H1 (cell line): ENCODE results near the gene IRF4.

Source experiments
- BCL11A ChIP-seq, 2 experiments: IDR thresholded peaks; one replicate each; pipeline ENCODE4 v1.6.1; 2011; ENCODE audit warnings: low read depth in 2 of 2, low read length in 2 of 2, mild to moderate bottlenecking in 2 of 2
- RFX5 ChIP-seq: IDR thresholded peaks from 2 replicates; pipeline ENCODE4 v1.6.1; 2011; ENCODE audit warnings: low read depth, low read length, improper control_type of control experiment, borderline replicate concordance
- TAF1 ChIP-seq: IDR thresholded peaks from 2 replicates; pipeline ENCODE4 v1.6.1; 2011; ENCODE audit warnings: mild to moderate bottlenecking, low read depth, low read length
- TF ChIP-seq, protein P1 (sequence below), 3 experiments: IDR thresholded peaks; 1 replicate in 2 of 3; 2 replicates in 1 of 3; pipeline versions ENCODE4 v1.5.1 to v1.6.1; 2011; ENCODE audit warnings: low read length in 3 of 3, mild to moderate bottlenecking in 3 of 3, inconsistent platforms in 2 of 3, low read depth in 1 of 3, moderate library complexity in 1 of 3; ENCODE audit not compliant: insufficient read depth in 1 of 3; ENCODE audit errors: control extremely low read depth in 1 of 3
- TF ChIP-seq, protein P2 (sequence below): IDR thresholded peaks from 2 replicates; pipeline ENCODE4 v1.6.1; 2011; ENCODE audit warnings: low read length, improper control_type of control experiment

DNA sequence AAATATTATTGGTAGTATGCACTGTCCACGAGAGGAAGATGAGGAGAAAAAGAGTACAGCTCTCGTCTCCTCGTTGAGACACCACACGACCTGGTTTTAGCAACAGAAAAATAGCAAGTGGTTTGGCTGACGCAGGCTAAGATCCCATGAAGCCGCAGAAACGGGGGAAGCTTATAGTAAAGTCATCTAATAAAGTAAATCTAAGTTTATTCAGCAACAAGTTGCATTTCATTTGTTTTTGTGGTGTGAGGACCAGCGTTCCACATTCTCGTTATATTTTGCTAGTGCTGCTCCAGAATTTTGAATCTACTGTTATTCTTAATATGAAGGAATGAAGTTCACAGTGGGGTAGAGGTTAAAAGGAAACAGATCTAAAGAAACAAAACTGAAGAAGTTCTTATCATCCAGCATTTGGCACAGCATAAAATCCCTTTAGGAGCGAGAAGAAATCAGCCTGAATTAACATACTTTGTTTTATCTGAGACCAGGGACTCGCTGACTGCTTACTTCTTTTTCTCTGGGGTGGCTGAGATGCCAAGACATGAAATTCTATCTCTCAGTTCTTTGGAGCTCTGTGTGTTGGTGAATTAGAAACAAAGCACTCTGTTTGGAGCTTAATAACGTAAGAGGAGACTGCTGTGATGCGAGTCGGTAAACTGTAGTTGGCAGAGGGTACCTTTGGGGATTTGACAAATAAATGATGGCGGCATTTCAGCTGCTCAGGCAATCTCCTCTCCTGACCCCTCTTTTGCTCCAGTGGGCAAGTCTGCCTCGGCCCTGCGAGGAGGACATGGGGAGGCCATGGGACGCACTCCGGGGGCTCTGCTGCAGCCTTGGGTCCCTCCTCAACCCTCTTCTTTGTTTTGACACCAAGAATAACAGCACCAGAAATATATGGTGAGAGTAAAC, 24.9 kb upstream of the IRF4 start:
- TF ChIP-seq, protein P1, sequence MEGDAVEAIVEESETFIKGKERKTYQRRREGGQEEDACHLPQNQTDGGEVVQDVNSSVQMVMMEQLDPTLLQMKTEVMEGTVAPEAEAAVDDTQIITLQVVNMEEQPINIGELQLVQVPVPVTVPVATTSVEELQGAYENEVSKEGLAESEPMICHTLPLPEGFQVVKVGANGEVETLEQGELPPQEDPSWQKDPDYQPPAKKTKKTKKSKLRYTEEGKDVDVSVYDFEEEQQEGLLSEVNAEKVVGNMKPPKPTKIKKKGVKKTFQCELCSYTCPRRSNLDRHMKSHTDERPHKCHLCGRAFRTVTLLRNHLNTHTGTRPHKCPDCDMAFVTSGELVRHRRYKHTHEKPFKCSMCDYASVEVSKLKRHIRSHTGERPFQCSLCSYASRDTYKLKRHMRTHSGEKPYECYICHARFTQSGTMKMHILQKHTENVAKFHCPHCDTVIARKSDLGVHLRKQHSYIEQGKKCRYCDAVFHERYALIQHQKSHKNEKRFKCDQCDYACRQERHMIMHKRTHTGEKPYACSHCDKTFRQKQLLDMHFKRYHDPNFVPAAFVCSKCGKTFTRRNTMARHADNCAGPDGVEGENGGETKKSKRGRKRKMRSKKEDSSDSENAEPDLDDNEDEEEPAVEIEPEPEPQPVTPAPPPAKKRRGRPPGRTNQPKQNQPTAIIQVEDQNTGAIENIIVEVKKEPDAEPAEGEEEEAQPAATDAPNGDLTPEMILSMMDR (IDR thresholded peaks at IDR 0.05; ENCODE audit: control extremely low read depth in 1 of 3, insufficient read depth in 1 of 3, low read depth in 1 of 3, low read length in 3 of 3): no peak
- TF ChIP-seq, protein P2, sequence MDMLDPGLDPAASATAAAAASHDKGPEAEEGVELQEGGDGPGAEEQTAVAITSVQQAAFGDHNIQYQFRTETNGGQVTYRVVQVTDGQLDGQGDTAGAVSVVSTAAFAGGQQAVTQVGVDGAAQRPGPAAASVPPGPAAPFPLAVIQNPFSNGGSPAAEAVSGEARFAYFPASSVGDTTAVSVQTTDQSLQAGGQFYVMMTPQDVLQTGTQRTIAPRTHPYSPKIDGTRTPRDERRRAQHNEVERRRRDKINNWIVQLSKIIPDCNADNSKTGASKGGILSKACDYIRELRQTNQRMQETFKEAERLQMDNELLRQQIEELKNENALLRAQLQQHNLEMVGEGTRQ: no peak
- TF ChIP-seq RFX5: no peak
- TF ChIP-seq TAF1: no peak
- TF ChIP-seq BCL11A (IDR thresholded peaks at IDR 0.05; ENCODE audit: low read depth in 2 of 2, low read length in 2 of 2): no peak
